AG04449 (cell line): ENCODE results near the gene PTH.

ENCODE experiments used
- CTCF ChIA-PET: fragments of 350-600 bp; formaldehyde crosslinking; extraction: SDS; loops from one replicate; lab custom pipeline; 2021; ENCODE audit warnings: antibody characterized with exemption; lab: Yijun Ruan, JAX
- POLR2A ChIA-PET: fragments of 400-600, 350-600 bp; formaldehyde crosslinking; extraction: SDS; loops from one replicate; lab custom pipeline; 2020; ENCODE audit warnings: antibody characterized with exemption, inconsistent platforms; lab: Yijun Ruan, JAX
- DNase-seq: peaks from one replicate; pipeline ENCODE4 v3.0.0-alpha.2; 2010; ENCODE audit warnings: low read depth, low spot score
- H3K4me3 ChIP-seq: 2 replicates; pipeline ENCODE4 v1.5.1; 2011; ENCODE audit warnings: low read depth, mild to moderate bottlenecking, control low read depth, low read length
- TF ChIP-seq, protein P1 (sequence below): IDR thresholded peaks from one replicate; pipeline ENCODE4 v1.5.1; 2011; ENCODE audit warnings: mild to moderate bottlenecking, moderate library complexity, low read length, control low read depth, inconsistent platforms; ENCODE audit not compliant: insufficient read depth; ENCODE audit errors: missing control alignments

Gene PTH

DNA sequence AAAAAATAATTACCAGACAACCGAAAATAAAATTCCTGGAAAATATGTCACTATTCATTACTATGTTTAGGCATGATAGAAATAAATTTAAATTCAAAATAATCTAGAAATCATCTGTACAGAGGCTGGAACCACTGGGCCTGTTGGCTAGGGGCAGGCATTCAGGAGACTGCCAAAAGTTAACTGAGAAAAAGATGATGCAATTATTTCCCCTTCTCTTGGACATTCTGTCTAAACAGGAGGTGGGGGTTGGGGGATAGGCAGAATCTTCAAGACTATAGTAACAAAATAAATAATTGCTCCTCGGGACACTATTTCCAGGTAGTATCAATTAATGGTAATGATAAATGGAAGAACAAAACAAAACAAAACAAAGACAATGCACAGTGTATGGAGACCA is 46.9 kb downstream of the PTH start:
- TF ChIP-seq, protein P1, sequence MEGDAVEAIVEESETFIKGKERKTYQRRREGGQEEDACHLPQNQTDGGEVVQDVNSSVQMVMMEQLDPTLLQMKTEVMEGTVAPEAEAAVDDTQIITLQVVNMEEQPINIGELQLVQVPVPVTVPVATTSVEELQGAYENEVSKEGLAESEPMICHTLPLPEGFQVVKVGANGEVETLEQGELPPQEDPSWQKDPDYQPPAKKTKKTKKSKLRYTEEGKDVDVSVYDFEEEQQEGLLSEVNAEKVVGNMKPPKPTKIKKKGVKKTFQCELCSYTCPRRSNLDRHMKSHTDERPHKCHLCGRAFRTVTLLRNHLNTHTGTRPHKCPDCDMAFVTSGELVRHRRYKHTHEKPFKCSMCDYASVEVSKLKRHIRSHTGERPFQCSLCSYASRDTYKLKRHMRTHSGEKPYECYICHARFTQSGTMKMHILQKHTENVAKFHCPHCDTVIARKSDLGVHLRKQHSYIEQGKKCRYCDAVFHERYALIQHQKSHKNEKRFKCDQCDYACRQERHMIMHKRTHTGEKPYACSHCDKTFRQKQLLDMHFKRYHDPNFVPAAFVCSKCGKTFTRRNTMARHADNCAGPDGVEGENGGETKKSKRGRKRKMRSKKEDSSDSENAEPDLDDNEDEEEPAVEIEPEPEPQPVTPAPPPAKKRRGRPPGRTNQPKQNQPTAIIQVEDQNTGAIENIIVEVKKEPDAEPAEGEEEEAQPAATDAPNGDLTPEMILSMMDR: no peak
- ChIA-PET CTCF (no interaction called here), POLR2A (no interaction called here)
- no peak for DNase-seq
- H3K4me3 ChIP-seq: no peak overlapping the region

DNA sequence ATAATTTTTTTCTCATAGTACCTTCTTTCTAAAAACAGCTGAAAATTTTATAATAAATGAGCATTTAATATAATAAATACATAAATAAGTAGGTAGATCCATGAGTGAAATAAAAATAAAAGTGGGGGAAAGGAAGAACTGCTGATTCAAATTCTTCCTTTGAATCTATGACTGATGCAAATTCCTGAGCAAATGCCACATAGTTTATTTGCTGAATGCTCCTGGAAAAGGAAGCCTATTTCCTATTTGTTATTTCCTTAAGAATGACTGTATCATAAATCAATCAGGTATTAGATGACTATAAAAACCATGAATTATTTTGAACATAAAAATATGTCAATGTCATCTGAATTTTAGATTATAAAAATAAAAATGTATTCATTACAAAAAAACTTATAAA is 49.4 kb downstream of the PTH start:
- POLR2A ChIA-PET: interaction anchor here (1.0 kb wide), 1 partner anchor 17 kb away, joined by 3 read pairs; the partner anchor contains the start of gene BTBD10
- CTCF ChIA-PET: interaction anchor here (1.2 kb wide), 1 partner anchor 16 kb away, joined by 3 read pairs; the partner anchor contains the start of gene BTBD10
- DNase-seq: no peak
- no peak overlapping the region for H3K4me3 ChIP-seq
- TF ChIP-seq, protein P1: no peak

DNA sequence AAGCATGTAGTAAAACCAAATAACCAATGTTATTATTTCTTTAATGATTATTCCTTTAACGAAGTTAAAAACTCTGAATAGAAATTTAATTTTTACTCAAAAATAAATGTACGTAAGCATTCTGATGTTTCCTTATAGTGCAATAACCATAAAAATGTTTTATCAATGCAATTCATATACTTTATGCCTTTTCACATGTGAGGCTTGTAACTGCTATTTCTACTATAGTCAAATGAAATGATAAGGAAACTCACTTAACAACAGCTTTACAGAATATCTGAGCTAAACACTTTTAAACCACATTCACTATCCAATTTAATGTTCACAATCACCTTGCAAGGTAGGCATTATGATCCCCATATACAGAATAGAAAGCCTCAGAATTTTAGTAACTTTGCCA is 50.2 kb downstream of the PTH start:
- H3K4me3 ChIP-seq: no peak overlapping the region
- CTCF ChIA-PET: interaction anchor here (1.2 kb wide), 1 partner anchor 17 kb away, joined by 3 read pairs; the partner anchor contains the start of gene BTBD10
- TF ChIP-seq, protein P1: no peak
- DNase-seq: no peak
- POLR2A ChIA-PET: interaction anchor here (1.0 kb wide), 1 partner anchor 18 kb away, joined by 3 read pairs; the partner anchor contains the start of gene BTBD10
